ENCODE measurements around the gene FGF7.
"Not testable (repeated sequence)": the region's sequence is repeated elsewhere in the genome, so short reads cannot be mapped to it uniquely, and the experiment has no call there.

FGF7 gene

GRCh38 chr15:49439678-49440395 lies 16.8 kb downstream of the FGF7 start:
- DNase-seq (ENCODE audit: low spot score): no peak

GRCh38 chr15:49441356-49441755 lies 18.3 kb downstream of the FGF7 start:
- no peak for DNase-seq (ENCODE audit: low spot score)

GRCh38 chr15:49441816-49442215 lies 18.8 kb downstream of the FGF7 start:
- no peak for DNase-seq (ENCODE audit: low spot score)

GRCh38 chr15:49452595-49452994 lies 29.6 kb downstream of the FGF7 start:
- DNase-seq (ENCODE audit: low spot score): no peak

GRCh38 chr15:49456166-49456565 lies 33.1 kb downstream of the FGF7 start:
- no peak for DNase-seq (ENCODE audit: low spot score)

GRCh38 chr15:49458145-49458544 lies 35.1 kb downstream of the FGF7 start:
- no peak for DNase-seq (ENCODE audit: low spot score)

GRCh38 chr15:49460411-49460941 lies 37.4 kb downstream of the FGF7 start:
- no peak for DNase-seq (ENCODE audit: low spot score)

GRCh38 chr15:49462232-49462844 lies 39.3 kb downstream of the FGF7 start:
- DNase-seq (ENCODE audit: low spot score): no peak

GRCh38 chr15:49464522-49464921 lies 41.5 kb downstream of the FGF7 start:
- no peak for DNase-seq (ENCODE audit: low spot score)

- DNase-seq (ENCODE audit: low spot score): no peak
Observed at GRCh38 chr15:49466119-49466518, 43.1 kb downstream of the FGF7 start.

- DNase-seq (ENCODE audit: low spot score): no peak
Observed at GRCh38 chr15:49467746-49468480, 44.9 kb downstream of the FGF7 start.

GRCh38 chr15:49468481-49468839 lies 45.4 kb downstream of the FGF7 start:
- DNase-seq (ENCODE audit: low spot score): no peak

- DNase-seq (ENCODE audit: low spot score): not testable (repeated sequence)
Observed at GRCh38 chr15:49471248-49471647, 48.2 kb downstream of the FGF7 start.

GRCh38 chr15:49471733-49472132 lies 48.7 kb downstream of the FGF7 start:
- no peak for DNase-seq (ENCODE audit: low spot score)

GRCh38 chr15:49472338-49472737 lies 49.3 kb downstream of the FGF7 start:
- no peak for DNase-seq (ENCODE audit: low spot score)

GRCh38 chr15:49473031-49473430 lies 50.0 kb downstream of the FGF7 start:
- no peak for DNase-seq (ENCODE audit: low spot score)

- DNase-seq (ENCODE audit: low spot score): not testable (repeated sequence)
Observed at GRCh38 chr15:49478021-49478420, 55.0 kb downstream of the FGF7 start.

- DNase-seq (ENCODE audit: low spot score): not testable (repeated sequence)
Observed at GRCh38 chr15:49478982-49479381, 55.9 kb downstream of the FGF7 start.

- DNase-seq (ENCODE audit: low spot score): not testable (repeated sequence)
Observed at GRCh38 chr15:49485401-49485800, 62.4 kb downstream of the FGF7 start.

GRCh38 chr15:49490966-49491365 lies 67.9 kb downstream of the FGF7 start:
- no peak for DNase-seq (ENCODE audit: low spot score)

GRCh38 chr15:49492151-49492550 lies 69.1 kb downstream of the FGF7 start:
- no peak for DNase-seq (ENCODE audit: low spot score)

- no peak for DNase-seq (ENCODE audit: low spot score)
Observed at GRCh38 chr15:49492830-49493229, 69.8 kb downstream of the FGF7 start.

- no peak for DNase-seq (ENCODE audit: low spot score)
Observed at GRCh38 chr15:49494842-49495241, 71.8 kb downstream of the FGF7 start.
